HFF-Myc (cell line): Measurements from ENCODE around the gene MAPKAP1.

Experiments
- DNase-seq: peaks from one replicate; pipeline ENCODE4 v3.0.0-alpha.2; 2011; ENCODE audit warnings: low read depth; ENCODE audit errors: extremely low read depth
- H3K4me3 ChIP-seq: replicated peaks from 2 replicates; pipeline ENCODE4 v1.5.1; 2011; ENCODE audit warnings: low read depth, mild to moderate bottlenecking, control low read depth, low read length
- TF ChIP-seq, protein P1 (sequence below): IDR thresholded peaks from 2 replicates; pipeline ENCODE4 v1.5.1; 2012; ENCODE audit warnings: mild to moderate bottlenecking, low read depth, low read length, control low read depth; ENCODE audit errors: missing control alignments

Gene MAPKAP1

DNA sequence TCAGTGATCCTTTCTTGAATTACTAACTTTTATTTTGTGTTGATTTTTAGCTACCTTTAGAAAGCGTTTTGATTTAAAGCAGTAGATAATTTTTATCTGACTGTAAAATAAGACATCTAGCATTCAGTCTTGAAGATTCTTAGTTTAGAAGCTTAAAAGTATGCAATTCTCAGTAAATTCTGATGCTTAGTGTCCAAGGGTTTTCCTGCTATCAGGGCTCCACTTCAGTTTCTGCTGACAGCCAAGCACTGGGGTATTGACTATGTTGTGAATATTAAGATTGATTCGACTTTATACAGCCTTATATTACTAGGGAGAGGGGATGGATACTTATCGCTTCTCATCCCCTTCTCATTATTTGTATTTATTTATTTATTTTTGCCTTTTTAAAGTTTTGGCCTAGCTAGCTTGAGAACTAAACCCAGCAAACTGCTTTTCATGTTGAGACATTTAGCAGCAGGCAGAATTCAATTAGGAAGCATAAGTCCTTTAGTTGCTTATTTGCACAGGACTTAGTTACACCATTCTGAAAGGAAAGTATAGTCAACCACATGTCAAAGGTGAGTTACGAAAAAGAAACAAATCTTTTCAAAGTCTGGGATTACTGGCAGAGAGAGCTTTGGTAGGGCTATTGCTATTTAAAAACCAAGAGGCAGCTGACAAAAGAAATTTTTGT lies 43.1 kb upstream of the MAPKAP1 start:
- DNase-seq = no peak
- TF ChIP-seq, protein P1, sequence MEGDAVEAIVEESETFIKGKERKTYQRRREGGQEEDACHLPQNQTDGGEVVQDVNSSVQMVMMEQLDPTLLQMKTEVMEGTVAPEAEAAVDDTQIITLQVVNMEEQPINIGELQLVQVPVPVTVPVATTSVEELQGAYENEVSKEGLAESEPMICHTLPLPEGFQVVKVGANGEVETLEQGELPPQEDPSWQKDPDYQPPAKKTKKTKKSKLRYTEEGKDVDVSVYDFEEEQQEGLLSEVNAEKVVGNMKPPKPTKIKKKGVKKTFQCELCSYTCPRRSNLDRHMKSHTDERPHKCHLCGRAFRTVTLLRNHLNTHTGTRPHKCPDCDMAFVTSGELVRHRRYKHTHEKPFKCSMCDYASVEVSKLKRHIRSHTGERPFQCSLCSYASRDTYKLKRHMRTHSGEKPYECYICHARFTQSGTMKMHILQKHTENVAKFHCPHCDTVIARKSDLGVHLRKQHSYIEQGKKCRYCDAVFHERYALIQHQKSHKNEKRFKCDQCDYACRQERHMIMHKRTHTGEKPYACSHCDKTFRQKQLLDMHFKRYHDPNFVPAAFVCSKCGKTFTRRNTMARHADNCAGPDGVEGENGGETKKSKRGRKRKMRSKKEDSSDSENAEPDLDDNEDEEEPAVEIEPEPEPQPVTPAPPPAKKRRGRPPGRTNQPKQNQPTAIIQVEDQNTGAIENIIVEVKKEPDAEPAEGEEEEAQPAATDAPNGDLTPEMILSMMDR = no peak
- peak overlapping the region; percentile 81 for H3K4me3 ChIP-seq

DNA sequence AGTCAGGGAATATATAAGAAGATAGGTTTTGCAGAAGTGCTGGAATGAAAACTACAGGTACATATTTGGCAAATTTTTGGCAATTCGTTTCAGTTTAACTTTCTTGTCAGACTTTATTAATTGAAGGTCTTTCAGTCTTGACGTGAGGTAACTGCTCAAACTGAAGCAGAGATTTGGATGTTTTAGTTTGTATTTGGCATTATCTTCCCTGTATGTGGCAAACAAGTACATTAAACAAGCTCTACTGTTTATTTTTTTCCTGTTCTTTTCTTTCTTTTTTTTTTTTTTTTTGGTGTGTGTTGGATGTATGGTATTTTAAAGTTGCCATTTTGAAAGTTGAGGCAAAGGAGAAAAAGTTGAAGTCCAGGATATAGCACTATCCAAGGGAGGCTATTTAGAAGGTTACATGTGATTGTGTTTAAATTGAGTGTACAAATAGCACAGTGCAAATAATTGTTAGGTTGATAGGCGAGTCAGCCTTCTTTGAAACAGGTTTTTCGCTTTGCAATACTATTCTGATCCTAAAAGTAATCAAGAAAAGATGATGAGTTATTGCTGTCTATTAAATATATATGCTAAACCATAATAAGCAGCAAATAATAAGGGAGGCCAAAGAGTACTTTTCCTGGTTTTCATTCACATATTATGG lies 42.4 kb upstream of the MAPKAP1 start:
- TF ChIP-seq, protein P1 = no peak
- no peak for DNase-seq
- H3K4me3 ChIP-seq = peak overlapping the region; percentile 81

DNA sequence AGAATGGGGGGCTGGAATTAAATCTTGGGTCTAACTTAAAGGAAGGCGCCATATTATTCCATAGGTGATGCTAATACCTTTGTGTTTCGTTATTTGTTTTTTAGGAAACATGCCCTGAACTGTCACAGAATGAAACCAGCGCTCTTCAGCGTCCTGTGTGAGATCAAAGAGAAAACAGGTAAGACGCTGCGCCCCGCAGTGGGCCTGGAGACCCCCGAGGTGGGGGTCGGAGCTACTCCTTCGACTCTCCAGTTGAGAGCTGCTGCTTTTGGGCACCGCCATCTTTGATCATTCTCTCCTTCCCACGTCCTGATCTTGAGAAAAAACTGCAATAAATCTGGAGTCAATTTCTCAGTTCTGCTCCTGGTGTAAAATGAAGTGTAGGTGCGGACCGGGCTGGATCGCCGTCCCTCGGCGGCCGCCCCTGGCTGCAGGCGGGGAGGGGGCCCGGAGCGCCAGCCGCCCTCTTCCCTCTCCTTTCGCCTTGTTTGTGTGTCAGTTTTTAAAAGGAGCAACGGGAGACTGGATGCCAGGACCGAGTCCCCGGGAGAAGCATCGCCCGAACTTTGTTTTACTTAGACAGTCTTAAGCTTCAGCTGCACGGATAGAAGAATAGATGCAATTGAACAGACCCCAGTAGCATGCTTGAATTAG lies 41.6 kb upstream of the MAPKAP1 start:
- H3K4me3 ChIP-seq = peak overlapping the region; percentile 81
- TF ChIP-seq, protein P1 = no peak
- DNase-seq = no peak

DNA sequence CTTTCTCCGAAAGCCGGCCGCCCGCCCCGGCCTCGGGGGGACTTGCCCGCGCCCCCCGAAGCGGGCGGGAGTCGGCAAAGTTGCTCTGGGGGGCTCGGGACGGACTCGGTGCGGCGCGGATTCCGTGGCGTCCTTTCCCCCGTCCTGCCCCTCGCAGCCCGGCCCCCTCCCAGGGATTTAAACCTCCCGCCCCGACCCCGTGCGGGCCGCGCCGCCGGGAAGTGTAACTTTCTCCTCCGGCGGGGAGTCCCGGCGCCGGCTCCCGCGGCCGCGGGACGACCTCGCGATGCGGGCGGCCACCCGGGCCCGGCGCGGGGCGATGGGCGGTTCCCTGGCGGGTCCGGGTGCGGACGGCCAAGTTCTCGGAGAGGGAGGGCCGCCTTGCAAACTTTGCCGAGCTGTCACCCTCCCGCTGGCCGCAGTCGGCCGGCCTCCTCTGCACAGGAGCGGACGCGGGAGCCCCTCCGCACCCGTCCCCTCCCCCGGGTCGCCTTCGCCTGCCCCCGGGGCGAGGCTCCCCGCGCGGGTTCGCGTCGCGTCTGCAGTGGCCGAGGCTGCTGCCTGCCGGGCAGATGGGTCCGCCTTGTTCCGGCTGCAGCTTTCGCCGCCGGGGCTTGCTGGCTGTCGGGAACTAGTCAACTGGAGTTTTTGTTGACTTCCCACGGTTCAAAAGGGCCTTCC lies 40.9 kb upstream of the MAPKAP1 start:
- DNase-seq = no peak
- TF ChIP-seq, protein P1 = no peak
- peak overlapping the region; percentile 81 for H3K4me3 ChIP-seq

DNA sequence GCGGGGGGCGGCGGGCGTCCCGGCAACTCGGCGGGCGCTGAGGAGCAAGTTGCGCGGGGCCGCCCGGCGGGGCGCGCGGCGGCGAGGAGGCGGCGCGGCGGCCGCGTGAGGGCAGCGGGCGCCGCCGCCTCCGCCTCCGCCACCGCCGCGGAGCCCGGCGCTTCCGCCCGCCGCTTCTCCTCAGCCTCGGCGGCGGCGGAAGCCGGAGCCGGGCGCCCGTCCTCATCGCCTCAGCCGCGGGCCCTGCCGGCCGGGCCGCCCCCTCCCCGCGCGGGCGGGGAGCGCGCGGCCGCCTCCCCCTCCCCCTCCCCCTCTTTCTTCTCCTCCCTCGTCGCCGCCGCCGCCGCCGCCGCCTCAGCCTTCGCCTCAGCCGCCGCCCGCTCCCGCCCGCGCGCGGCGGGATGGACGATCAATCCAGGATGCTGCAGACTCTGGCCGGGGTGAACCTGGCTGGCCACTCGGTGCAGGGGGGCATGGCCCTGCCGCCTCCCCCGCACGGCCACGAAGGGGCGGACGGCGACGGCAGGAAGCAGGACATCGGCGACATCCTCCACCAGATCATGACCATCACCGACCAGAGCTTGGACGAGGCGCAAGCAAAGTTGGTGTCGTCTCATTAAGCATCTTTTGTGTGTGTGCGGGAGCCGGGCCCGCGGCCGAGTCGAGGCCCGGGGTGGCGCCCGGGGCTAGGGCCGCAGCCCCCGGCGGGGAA lies 40.2 kb upstream of the MAPKAP1 start, which contains the start of gene PBX3:
Gene PBX3 (plus strand): TSS at position 321 of the 712 bp plus-strand sequence.
- peak within 1 kb of the TSS; percentile 81 for H3K4me3 ChIP-seq
- DNase-seq = no peak
- TF ChIP-seq, protein P1 = no peak

DNA sequence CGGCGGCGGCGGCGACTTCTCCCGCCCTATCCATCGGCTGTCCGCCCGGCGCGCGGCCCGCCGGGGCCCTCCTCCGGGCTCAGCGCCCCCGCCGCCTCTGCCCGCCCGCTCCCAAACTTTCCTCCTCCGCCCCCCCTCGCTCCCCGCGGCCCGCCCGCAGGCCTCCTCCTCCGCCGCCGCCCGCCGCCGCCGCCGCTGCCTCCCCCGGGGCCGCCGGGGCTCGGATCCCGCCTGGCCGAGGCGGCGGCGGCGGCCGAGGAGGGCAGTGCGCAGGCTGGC lies 39.7 kb upstream of the MAPKAP1 start:
- H3K4me3 ChIP-seq = peak overlapping the region; percentile 47
- DNase-seq = no peak
- TF ChIP-seq, protein P1 = no peak
